Peyer's patch (tissue), 4 donors: ENCODE data around the gene PRSS21.

Experiments
- POLR2A ChIP-seq, 2 donors: fragments of 450-650 bp; IDR thresholded peaks; one replicate each; pipeline ENCODE4 v1.5.1; 2017; ENCODE audit warnings: antibody characterized with exemption in 2 of 2, mild to moderate bottlenecking in 2 of 2, moderate library complexity in 2 of 2
- TF ChIP-seq, protein P1 (sequence below), 6 experiments: fragments of 450-650 bp in 4 of 6; fragments of 200-600 bp in 2 of 6; sonication (generic) in 1 of 6; IDR thresholded peaks; one replicate each; pipeline ENCODE4 v1.5.1; 2017 to 2019; ENCODE audit warnings: antibody characterized with exemption in 6 of 6, mild to moderate bottlenecking in 3 of 6, moderate library complexity in 1 of 6

GRCh38 chr16:2845116-2845515 lies 28.1 kb downstream of the PRSS21 start:
- TF ChIP-seq, protein P1, sequence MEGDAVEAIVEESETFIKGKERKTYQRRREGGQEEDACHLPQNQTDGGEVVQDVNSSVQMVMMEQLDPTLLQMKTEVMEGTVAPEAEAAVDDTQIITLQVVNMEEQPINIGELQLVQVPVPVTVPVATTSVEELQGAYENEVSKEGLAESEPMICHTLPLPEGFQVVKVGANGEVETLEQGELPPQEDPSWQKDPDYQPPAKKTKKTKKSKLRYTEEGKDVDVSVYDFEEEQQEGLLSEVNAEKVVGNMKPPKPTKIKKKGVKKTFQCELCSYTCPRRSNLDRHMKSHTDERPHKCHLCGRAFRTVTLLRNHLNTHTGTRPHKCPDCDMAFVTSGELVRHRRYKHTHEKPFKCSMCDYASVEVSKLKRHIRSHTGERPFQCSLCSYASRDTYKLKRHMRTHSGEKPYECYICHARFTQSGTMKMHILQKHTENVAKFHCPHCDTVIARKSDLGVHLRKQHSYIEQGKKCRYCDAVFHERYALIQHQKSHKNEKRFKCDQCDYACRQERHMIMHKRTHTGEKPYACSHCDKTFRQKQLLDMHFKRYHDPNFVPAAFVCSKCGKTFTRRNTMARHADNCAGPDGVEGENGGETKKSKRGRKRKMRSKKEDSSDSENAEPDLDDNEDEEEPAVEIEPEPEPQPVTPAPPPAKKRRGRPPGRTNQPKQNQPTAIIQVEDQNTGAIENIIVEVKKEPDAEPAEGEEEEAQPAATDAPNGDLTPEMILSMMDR (IDR thresholded peaks at IDR 0.05): no peak
- no peak for TF ChIP-seq POLR2A (IDR thresholded peaks at IDR 0.05)
